ENCODE results near the gene ACBD4. TPM values are rescaled to one million over a fixed set of nuclear protein-coding genes. Genes with fewer than 3 reads are reported as not detected.

The ACBD4 gene
- total and polyA plus RNA-seq, 2 of the 13 experiments (the other 11 are each of a cell fraction or from before 2014, with no cell fraction given) = 16.1 to 26.9 TPM

- in situ Hi-C loops (cut with HindIII; ENCODE audit: extremely low pct_ligation_motif_present, low pct_unique_long_range_greater_than_20kb) = no loop called here
- H3K9ac ChIP-seq (ENCODE audit: insufficient read depth, low read depth, low read length) = no peak overlapping the region
- H3K4me1 ChIP-seq (ENCODE audit: insufficient read depth, low read length) = peaks cover 51% of the 10 kb centered on the region
- no peak for DNase-seq (ENCODE audit: low spot score)
- no peak overlapping the region for H3K4me2 ChIP-seq (ENCODE audit: low read depth, low read length)
- no peak overlapping the region for H3K4me3 ChIP-seq (replicated peaks in 1 of 3; ENCODE audit: insufficient read depth in 1 of 3, low read depth in 2 of 3, low read length in 3 of 3)
- H3K36me3 ChIP-seq (replicated peaks in 1 of 2; ENCODE audit: control insufficient read depth in 1 of 2, insufficient read depth in 2 of 2, low read length in 2 of 2) = peaks cover 7 to 16% of the 10 kb centered on the region in 2 experiments; a peak in 4 of 5 replicates
- H2AFZ ChIP-seq (ENCODE audit: low read length) = no peak overlapping the region
- CTCF ChIA-PET (ENCODE audit: low intra/inter-chr PET ratio, low total read pairs) = interaction anchor here (1.4 kb wide), 1 partner anchor 24 kb away, joined by 3 read pairs; the partner anchor contains the start of gene ACBD4
- H4K20me1 ChIP-seq (ENCODE audit: insufficient read depth, low read length) = no peaks in the 10 kb centered on the region
- H3K9me3 ChIP-seq (ENCODE audit: low read length) = no peaks in the 10 kb centered on the region
- no peak for FAIRE-seq
- intact Hi-C loops (cut with micrococcal nuclease; ENCODE audit: unreplicated experiment) = no loop called here
- H3K27ac ChIP-seq (ENCODE audit: extremely low read length, insufficient read depth, low read length) = no peak overlapping the region
- no TSS peak for BruUV-seq (replicated peaks)
- WGBS (ENCODE audit: low lambda C conversion rate) = 92% methylated on average over 11 of the region's 11 CpGs
- H3K27me3 ChIP-seq (ENCODE audit: control insufficient read depth in 1 of 2, insufficient read depth in 2 of 2, low read length in 2 of 2) = no peaks in the 10 kb centered on the region
- no peak for ATAC-seq
- no peaks in the 10 kb centered on the region for H3K79me2 ChIP-seq (ENCODE audit: insufficient read depth, low read length)
- POLR2A ChIA-PET = interaction anchor here (0.9 to 1.0 kb wide), 2 partner anchors 23 to 25 kb away, joined by 3 read pairs; partner anchors contain the start of gene ACBD4
- TF ChIP-seq ZNF552 (CRISPR knock-in tag; IDR thresholded peaks at IDR 0.05; ENCODE audit: borderline replicate concordance) (no peak), REST (IDR thresholded peaks at IDR 0.05; ENCODE audit: borderline replicate concordance in 1 of 2, low read depth in 1 of 2, low read length in 2 of 2) (no peak), ZSCAN30 (CRISPR knock-in tag; IDR thresholded peaks at IDR 0.05) (no peak), ARID2 (CRISPR knock-in tag; IDR thresholded peaks at IDR 0.05; ENCODE audit: borderline replicate concordance) (no peak), MXI1 (IDR thresholded peaks at IDR 0.05; ENCODE audit: borderline replicate concordance, low read depth, low read length) (no peak), CBFB (CRISPR knock-in tag; IDR thresholded peaks at IDR 0.05) (no peak), ZBTB40 (IDR thresholded peaks at IDR 0.05) (no peak), ZBTB40 (CRISPR knock-in tag; IDR thresholded peaks at IDR 0.05) (no peak), ZKSCAN5 (CRISPR knock-in tag; IDR thresholded peaks at IDR 0.05) (no peak), ZNF546 (CRISPR knock-in tag; conservative IDR thresholded peaks at IDR 0.05) (no peak), JUNB (CRISPR knock-in tag; IDR thresholded peaks at IDR 0.05; ENCODE audit: borderline replicate concordance) (no peak), PTBP1 (IDR thresholded peaks at IDR 0.05; ENCODE audit: low read depth, low read length, poor library complexity, severe bottlenecking) (no peak), CHD2 (IDR thresholded peaks at IDR 0.05; ENCODE audit: low read depth, low read length) (no peak)
Measured at GRCh38 chr17:45111850-45112249, 23.6 kb upstream of the ACBD4 start.
